NT2/D1 (cell line): ENCODE results near the gene POMC.
"Not testable (repeated sequence)": the region's sequence is repeated elsewhere in the genome, so short reads cannot be mapped to it uniquely, and the experiment has no call there.

Experiments
- DNase-seq: peaks from one replicate; pipeline ENCODE4 v3.0.0-alpha.2; 2011; ENCODE audit warnings: low read depth, low spot score
- H3K27me3 ChIP-seq: 2 replicates; pipeline ENCODE4 v1.6.0; 2011; ENCODE audit warnings: mild to moderate bottlenecking; ENCODE audit not compliant: insufficient read length, insufficient read depth
- H3K36me3 ChIP-seq: 2 replicates; pipeline ENCODE4 v1.6.1; 2011; ENCODE audit warnings: mild to moderate bottlenecking, low read length, mixed read lengths; ENCODE audit not compliant: insufficient read depth, insufficient read length
- H3K4me1 ChIP-seq: 2 replicates; pipeline ENCODE4 v1.5.1; 2011; ENCODE audit not compliant: insufficient read depth, insufficient read length
- H3K4me3 ChIP-seq: 2 replicates; pipeline ENCODE4 v1.5.1; 2011; ENCODE audit warnings: low read depth; ENCODE audit not compliant: insufficient read length
- H3K9ac ChIP-seq: 2 replicates; pipeline ENCODE4 v1.6.0; 2011; ENCODE audit warnings: low read depth; ENCODE audit not compliant: insufficient read length
- H3K9me3 ChIP-seq: 2 replicates; pipeline ENCODE4 v1.5.1; 2011; ENCODE audit warnings: mild to moderate bottlenecking, low read length; ENCODE audit not compliant: insufficient read depth
- SUZ12 ChIP-seq: IDR thresholded peaks from 2 replicates; pipeline ENCODE4 v1.6.1; 2011; ENCODE audit not compliant: insufficient read length, insufficient read depth; ENCODE audit errors: extremely low read depth
- YY1 ChIP-seq: IDR thresholded peaks from 2 replicates; pipeline ENCODE4 v1.6.1; 2011; ENCODE audit not compliant: insufficient read length, insufficient read depth
- ZNF274 ChIP-seq: IDR thresholded peaks from 2 replicates; pipeline ENCODE4 v1.6.1; 2011; ENCODE audit warnings: mild to moderate bottlenecking, low read depth, low read length

The POMC gene

GRCh38 chr2:25176138-25176537, 7.8 kb upstream of the POMC start:
- Histone ChIP-seq H3K4me3 (no peak overlapping the region), H3K9ac (no peak overlapping the region), H3K36me3 (no peaks in the 10 kb centered on the region), H3K27me3 (peaks cover 11% of the 10 kb centered on the region), H3K4me1 (peaks cover 8% of the 10 kb centered on the region), H3K9me3 (no peaks in the 10 kb centered on the region)
- DNase-seq = no peak
- no peak for TF ChIP-seq SUZ12
- no peak for TF ChIP-seq ZNF274
- no peak for TF ChIP-seq YY1

GRCh38 chr2:25174192-25174861, 5.9 kb upstream of the POMC start:
- Histone ChIP-seq H3K27me3 (peaks cover 24% of the 10 kb centered on the region), H3K4me3 (no peak overlapping the region), H3K4me1 (peaks cover 8% of the 10 kb centered on the region), H3K9ac (no peak overlapping the region), H3K9me3 (no peaks in the 10 kb centered on the region), H3K36me3 (no peaks in the 10 kb centered on the region)
- TF ChIP-seq YY1 (no peak), ZNF274 (no peak), SUZ12 (no peak)
- no peak for DNase-seq

GRCh38 chr2:25173719-25174118, 5.3 kb upstream of the POMC start:
- no peak overlapping the region for H3K4me3 ChIP-seq
- TF ChIP-seq SUZ12 (no peak), ZNF274 (no peak), YY1 (no peak)
- no peaks in the 10 kb centered on the region for H3K9me3 ChIP-seq
- H3K9ac ChIP-seq = no peak overlapping the region
- peaks cover 30% of the 10 kb centered on the region for H3K27me3 ChIP-seq
- no peak for DNase-seq
- no peaks in the 10 kb centered on the region for H3K36me3 ChIP-seq
- peaks cover 3% of the 10 kb centered on the region for H3K4me1 ChIP-seq

- no peaks in the 10 kb centered on the region for H3K9me3 ChIP-seq
- DNase-seq = no peak
- H3K4me3 ChIP-seq = no peak overlapping the region
- H3K36me3 ChIP-seq = no peaks in the 10 kb centered on the region
- H3K4me1 ChIP-seq = no peaks in the 10 kb centered on the region
- no peak for TF ChIP-seq ZNF274
- TF ChIP-seq SUZ12 = no peak
- TF ChIP-seq YY1 = no peak
- peaks cover 58% of the 10 kb centered on the region for H3K27me3 ChIP-seq
- no peak overlapping the region for H3K9ac ChIP-seq
These were observed 2.5 kb upstream of the POMC start for GRCh38 chr2:25170888-25171287.

- H3K27me3 ChIP-seq = peaks cover 55% of the 10 kb centered on the region
- H3K4me3 ChIP-seq = peak overlapping the region; percentile 40
- no peak for TF ChIP-seq SUZ12
- TF ChIP-seq YY1 = no peak
- no peak for TF ChIP-seq ZNF274
- DNase-seq = no peak
- no peak overlapping the region for H3K9ac ChIP-seq
- H3K36me3 ChIP-seq = no peaks in the 10 kb centered on the region
- no peaks in the 10 kb centered on the region for H3K4me1 ChIP-seq
- H3K9me3 ChIP-seq = no peaks in the 10 kb centered on the region
These were observed 692 bp upstream of the POMC start for GRCh38 chr2:25169073-25169470.

GRCh38 chr2:25165992-25166875, 2.1 kb downstream of the POMC start:
- H3K9ac ChIP-seq = no peak overlapping the region
- H3K27me3 ChIP-seq = peaks cover 54% of the 10 kb centered on the region
- TF ChIP-seq YY1 (no peak), SUZ12 (no peak), ZNF274 (no peak)
- no peak overlapping the region for H3K4me3 ChIP-seq
- no peaks in the 10 kb centered on the region for H3K36me3 ChIP-seq
- no peaks in the 10 kb centered on the region for H3K9me3 ChIP-seq
- no peak for DNase-seq
- no peaks in the 10 kb centered on the region for H3K4me1 ChIP-seq

GRCh38 chr2:25164561-25164960, 3.8 kb downstream of the POMC start:
- H3K27me3 ChIP-seq = peaks cover 44% of the 10 kb centered on the region
- no peaks in the 10 kb centered on the region for H3K36me3 ChIP-seq

GRCh38 chr2:25162061-25162460, 6.3 kb downstream of the POMC start:
- not testable (repeated sequence) for DNase-seq, H3K9me3 ChIP-seq, H3K36me3 ChIP-seq, H3K4me3 ChIP-seq, H3K9ac ChIP-seq, H3K4me1 ChIP-seq
- H3K27me3 ChIP-seq = peaks cover 19% of the 10 kb centered on the region

More at GRCh38 chr2:25164561-25164960, 3.8 kb downstream of the POMC start:
- no peak overlapping the region for H3K9ac ChIP-seq
- no peak for DNase-seq
- no peaks in the 10 kb centered on the region for H3K9me3 ChIP-seq
- no peak for TF ChIP-seq SUZ12
- TF ChIP-seq YY1 = no peak
- TF ChIP-seq ZNF274 = no peak
- H3K4me3 ChIP-seq = no peak overlapping the region
- H3K4me1 ChIP-seq = peaks cover 4% of the 10 kb centered on the region
